ENCODE results near the gene KHDC1L. TPM values are rescaled to one million over a fixed set of nuclear protein-coding genes. Genes with fewer than 3 reads are reported as not detected.
A peak's percentile ranks its signal among the peaks of the same experiment; 100 is the strongest.

The KHDC1L gene
- polyA plus RNA-seq, 1 of the 3 experiments (the other 2 are of a cell fraction), result 0.16 TPM

DNA sequence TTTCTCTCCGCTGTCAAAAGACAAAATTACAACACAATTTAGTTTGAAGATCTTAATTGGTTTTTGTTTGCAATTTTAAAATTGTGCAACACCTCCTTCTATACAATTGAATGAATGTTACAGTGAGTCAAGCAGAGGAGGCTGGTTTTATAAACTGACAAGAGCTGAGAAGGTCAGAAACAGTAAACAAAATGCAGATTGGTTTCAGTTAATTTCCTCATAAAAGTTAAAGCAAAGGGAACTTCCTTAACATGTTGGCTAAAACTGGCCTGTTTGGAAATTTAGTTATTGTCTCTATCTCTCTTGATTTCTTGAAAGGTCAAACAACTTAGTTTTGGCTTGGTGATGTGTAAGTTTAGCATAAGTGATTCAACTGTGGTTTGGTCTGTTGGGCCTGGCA lies 22.2 kb downstream of the KHDC1L start:
- Histone ChIP-seq H3K9me2 (no peaks in the 10 kb centered on the region), H3K79me2 (ENCODE audit: insufficient read depth) (no peaks in the 10 kb centered on the region), H3K36me3 (replicated peaks in 1 of 2; ENCODE audit: control insufficient read depth in 1 of 2, insufficient read depth in 2 of 2, low read length in 1 of 2) (peaks cover 0 to 6% of the 10 kb centered on the region in 2 experiments), H2AFZ (ENCODE audit: low read depth) (no peak overlapping the region), H3K27ac (ENCODE audit: low read depth in 2 of 2, low read length in 1 of 2) (no peak overlapping the region), H3K4me3 (ENCODE audit: low read depth in 2 of 2, low read length in 1 of 2) (no peak overlapping the region), H3K9me3 (no peaks in the 10 kb centered on the region), H3F3A (replicated peaks; ENCODE audit: insufficient read depth) (no peaks in the 10 kb centered on the region), H3K27me3 (ENCODE audit: insufficient read depth) (no peaks in the 10 kb centered on the region), H3K4me1 (ENCODE audit: control insufficient read depth in 1 of 2, insufficient read depth in 2 of 2, low read depth in 1 of 2, low read length in 1 of 2) (peaks cover 0 to 8% of the 10 kb centered on the region in 2 experiments; a peak in 1 of 4 replicates), H4K20me1 (ENCODE audit: insufficient read depth) (no peaks in the 10 kb centered on the region), H3K9ac (no peak overlapping the region), H3K4me2 (no peak overlapping the region)
- ChIA-PET POLR2A (no interaction called here), CTCF (interaction anchor here (1.3 kb wide), 1 partner anchor 124 kb away, joined by 3 read pairs; no protein-coding TSS in a partner anchor)
- DNase-seq, result no peak
- TF ChIP-seq NRF1 (IDR thresholded peaks at IDR 0.05; ENCODE audit: low read depth, low read length), result no peak
- 100% methylated on average over 1 of the region's 1 CpG for WGBS (ENCODE audit: low lambda C conversion rate)

DNA sequence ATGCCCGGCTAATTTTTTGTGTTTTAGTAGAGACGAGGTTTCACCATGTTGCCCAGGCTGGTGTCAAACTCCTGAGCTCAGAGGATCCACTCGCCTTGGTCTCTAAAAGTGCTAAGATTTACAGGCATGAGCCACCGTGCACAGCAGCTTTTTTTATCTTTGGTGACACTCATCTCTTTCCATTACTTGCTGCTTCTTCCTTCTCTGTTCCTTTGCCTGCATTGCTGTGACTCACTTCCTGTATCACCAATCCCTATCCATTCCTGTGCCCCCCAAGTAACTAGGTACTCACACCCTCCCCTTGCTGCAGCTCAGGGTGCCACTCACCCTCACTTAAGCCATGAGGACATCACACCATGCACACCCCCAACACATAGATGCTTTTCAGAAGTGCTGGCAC lies 24.6 kb downstream of the KHDC1L start:
- 0 out of 2 replicates have a peak, but pooled peaks have one; percentile 12 for TF ChIP-seq JUND (IDR thresholded peaks at IDR 0.05)
- TF ChIP-seq SIN3A (IDR thresholded peaks at IDR 0.05; ENCODE audit: borderline replicate concordance, low read depth, low read length), result no peak
- Histone ChIP-seq H2AFZ (ENCODE audit: low read depth) (no peak overlapping the region), H3F3A (replicated peaks; ENCODE audit: insufficient read depth) (no peaks in the 10 kb centered on the region), H4K20me1 (ENCODE audit: insufficient read depth) (no peaks in the 10 kb centered on the region), H3K9me2 (no peaks in the 10 kb centered on the region), H3K9me3 (no peaks in the 10 kb centered on the region), H3K79me2 (ENCODE audit: insufficient read depth) (no peaks in the 10 kb centered on the region), H3K27ac (ENCODE audit: low read depth in 2 of 2, low read length in 1 of 2) (no peak overlapping the region), H3K27me3 (ENCODE audit: insufficient read depth) (no peaks in the 10 kb centered on the region), H3K36me3 (replicated peaks in 1 of 2; ENCODE audit: control insufficient read depth in 1 of 2, insufficient read depth in 2 of 2, low read length in 1 of 2) (peaks cover 0 to 6% of the 10 kb centered on the region in 2 experiments), H3K4me3 (ENCODE audit: low read depth in 2 of 2, low read length in 1 of 2) (no peak overlapping the region), H3K4me2 (no peak overlapping the region), H3K9ac (no peak overlapping the region), H3K4me1 (ENCODE audit: control insufficient read depth in 1 of 2, insufficient read depth in 2 of 2, low read depth in 1 of 2, low read length in 1 of 2) (peaks cover 0 to 8% of the 10 kb centered on the region in 2 experiments; a peak in 1 of 4 replicates)
- CTCF ChIA-PET, result interaction anchor here (0.8 kb wide), 1 partner anchor 789 kb away, joined by 3 read pairs; no protein-coding TSS in a partner anchor
- 60% methylated on average over 4 of the region's 4 CpGs for WGBS (ENCODE audit: low lambda C conversion rate)
- POLR2A ChIA-PET, result no interaction called here
- DNase-seq, result no peak

- no peaks in the 10 kb centered on the region for H3K9me2 ChIP-seq
- WGBS (ENCODE audit: low lambda C conversion rate), result 86% methylated on average over 3 of the region's 3 CpGs
- no peak overlapping the region for H3K4me2 ChIP-seq
- H4K20me1 ChIP-seq (ENCODE audit: insufficient read depth), result no peaks in the 10 kb centered on the region
- peaks cover 0 to 6% of the 10 kb centered on the region in 2 experiments for H3K36me3 ChIP-seq (replicated peaks in 1 of 2; ENCODE audit: control insufficient read depth in 1 of 2, insufficient read depth in 2 of 2, low read length in 1 of 2)
- H2AFZ ChIP-seq (ENCODE audit: low read depth), result no peak overlapping the region
- ChIA-PET CTCF (no interaction called here), POLR2A (no interaction called here)
- peaks cover 0 to 8% of the 10 kb centered on the region in 2 experiments; a peak in 1 of 4 replicates for H3K4me1 ChIP-seq (ENCODE audit: control insufficient read depth in 1 of 2, insufficient read depth in 2 of 2, low read depth in 1 of 2, low read length in 1 of 2)
- H3K27ac ChIP-seq (ENCODE audit: low read depth in 2 of 2, low read length in 1 of 2), result no peak overlapping the region
- H3K9ac ChIP-seq, result no peak overlapping the region
- TF ChIP-seq FOXJ3 (CRISPR knock-in tag; IDR thresholded peaks at IDR 0.05), result no peak
- no peak for TF ChIP-seq SIN3A (IDR thresholded peaks at IDR 0.05; ENCODE audit: borderline replicate concordance, low read depth, low read length)
- no peak for TF ChIP-seq RAD21 (IDR thresholded peaks at IDR 0.05; ENCODE audit: low read length)
- no peak for TF ChIP-seq IRF3 (IDR thresholded peaks at IDR 0.05; ENCODE audit: low read depth, low read length)
- no peak for TF ChIP-seq SMC3 (IDR thresholded peaks at IDR 0.05; ENCODE audit: low read depth, low read length)
- TF ChIP-seq, protein P1, sequence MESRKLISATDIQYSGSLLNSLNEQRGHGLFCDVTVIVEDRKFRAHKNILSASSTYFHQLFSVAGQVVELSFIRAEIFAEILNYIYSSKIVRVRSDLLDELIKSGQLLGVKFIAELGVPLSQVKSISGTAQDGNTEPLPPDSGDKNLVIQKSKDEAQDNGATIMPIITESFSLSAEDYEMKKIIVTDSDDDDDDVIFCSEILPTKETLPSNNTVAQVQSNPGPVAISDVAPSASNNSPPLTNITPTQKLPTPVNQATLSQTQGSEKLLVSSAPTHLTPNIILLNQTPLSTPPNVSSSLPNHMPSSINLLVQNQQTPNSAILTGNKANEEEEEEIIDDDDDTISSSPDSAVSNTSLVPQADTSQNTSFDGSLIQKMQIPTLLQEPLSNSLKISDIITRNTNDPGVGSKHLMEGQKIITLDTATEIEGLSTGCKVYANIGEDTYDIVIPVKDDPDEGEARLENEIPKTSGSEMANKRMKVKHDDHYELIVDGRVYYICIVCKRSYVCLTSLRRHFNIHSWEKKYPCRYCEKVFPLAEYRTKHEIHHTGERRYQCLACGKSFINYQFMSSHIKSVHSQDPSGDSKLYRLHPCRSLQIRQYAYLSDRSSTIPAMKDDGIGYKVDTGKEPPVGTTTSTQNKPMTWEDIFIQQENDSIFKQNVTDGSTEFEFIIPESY (IDR thresholded peaks at IDR 0.05; ENCODE audit: borderline replicate concordance, low read depth), result no peak
- TF ChIP-seq CHD2 (IDR thresholded peaks at IDR 0.05; ENCODE audit: low read length, partially characterized antibody), result no peak
- no peak for TF ChIP-seq FOXM1 (IDR thresholded peaks at IDR 0.05; ENCODE audit: low read depth)
- TF ChIP-seq ELF1 (IDR thresholded peaks at IDR 0.05), result no peak
- no peak for TF ChIP-seq RXRA (IDR thresholded peaks at IDR 0.05; ENCODE audit: borderline replicate concordance, low read depth)
- no peak for TF ChIP-seq FOSL2 (IDR thresholded peaks at IDR 0.05; ENCODE audit: borderline replicate concordance, low read depth)
- no peak for TF ChIP-seq POLR2AphosphoS5 (IDR thresholded peaks at IDR 0.05; ENCODE audit: low read depth, low read length)
- no peak for TF ChIP-seq MXI1 (IDR thresholded peaks at IDR 0.05; ENCODE audit: low read depth, low read length)
- H3K9me3 ChIP-seq, result no peaks in the 10 kb centered on the region
- H3K4me3 ChIP-seq (ENCODE audit: low read depth in 2 of 2, low read length in 1 of 2), result no peak overlapping the region
- no peaks in the 10 kb centered on the region for H3K27me3 ChIP-seq (ENCODE audit: insufficient read depth)
- no peaks in the 10 kb centered on the region for H3K79me2 ChIP-seq (ENCODE audit: insufficient read depth)
- DNase-seq, result no peak
- H3F3A ChIP-seq (replicated peaks; ENCODE audit: insufficient read depth), result no peaks in the 10 kb centered on the region
These were observed 25.0 kb downstream of the KHDC1L start for GRCh38 chr6:73200247-73200646.
